Activated effector memory CD4-positive, alpha-beta T cell treated with Interleukin-2 at 50 U/mL for 16 hours (primary cell): ENCODE measurements around the gene TRIM47.

Experiments
- DNase-seq: peaks from one replicate; pipeline ENCODE4 v3.0.0-alpha.2; 2020

Gene TRIM47

GRCh38 chr17:75845058-75845711, 33.2 kb downstream of the TRIM47 start:
- peak; percentile 35 for DNase-seq

GRCh38 chr17:75844530-75845057, 33.8 kb downstream of the TRIM47 start:
- no peak for DNase-seq

GRCh38 chr17:75843577-75844529, 34.5 kb downstream of the TRIM47 start, which contains the start of gene UNC13D:
Gene UNC13D (minus strand): TSS chr17:75844404. CDS start chr17:75844337, 67 bp downstream.
- peak; percentile 60 for DNase-seq

GRCh38 chr17:75842963-75843576, 35.3 kb downstream of the TRIM47 start:
- DNase-seq: no peak

GRCh38 chr17:75842411-75842810, 36.0 kb downstream of the TRIM47 start:
- no peak for DNase-seq

- DNase-seq: no peak
Observed at GRCh38 chr17:75840799-75841164, 37.6 kb downstream of the TRIM47 start.

- no peak for DNase-seq
Observed at GRCh38 chr17:75839942-75840798, 38.2 kb downstream of the TRIM47 start.

- DNase-seq: no peak
Observed at GRCh38 chr17:75838410-75838809, 40.0 kb downstream of the TRIM47 start.

GRCh38 chr17:75837899-75838298, 40.5 kb downstream of the TRIM47 start:
- DNase-seq: no peak

GRCh38 chr17:75836605-75837004, 41.8 kb downstream of the TRIM47 start:
- DNase-seq: no peak

GRCh38 chr17:75835654-75835987, 42.8 kb downstream of the TRIM47 start:
- no peak for DNase-seq

- DNase-seq: no peak
Observed at GRCh38 chr17:75834928-75835653, 43.3 kb downstream of the TRIM47 start.

GRCh38 chr17:75834279-75834920, 44.0 kb downstream of the TRIM47 start:
- no peak for DNase-seq

- peak; percentile 19 for DNase-seq
Observed at GRCh38 chr17:75832652-75833400, 45.6 kb downstream of the TRIM47 start.

GRCh38 chr17:75832164-75832651, 46.2 kb downstream of the TRIM47 start:
- peak; percentile 38 for DNase-seq

GRCh38 chr17:75831032-75831571, 47.3 kb downstream of the TRIM47 start:
- DNase-seq: no peak

GRCh38 chr17:75830164-75831031, 48.0 kb downstream of the TRIM47 start:
- no peak for DNase-seq

GRCh38 chr17:75829747-75830146, 48.6 kb downstream of the TRIM47 start:
- DNase-seq: no peak

GRCh38 chr17:75828741-75829140, 49.6 kb downstream of the TRIM47 start:
- DNase-seq: no peak
